Posterior cingulate gyrus (tissue), 11 donors: ENCODE data around the gene EPS8L2.

Experiments used
- DNase-seq, 10 donors: peaks; one replicate each; pipeline versions ENCODE4 v3.0.0 to v3.0.0-alpha.2; 2020 to 2021; ENCODE audit warnings: mixed read lengths in 3 of 10
- intact Hi-C: fragments of 100-400 bp; cut with DNase I; formaldehyde crosslinking; loops from one replicate; pipeline ENCODE4 v1.15.1; 2023

The EPS8L2 gene

DNA sequence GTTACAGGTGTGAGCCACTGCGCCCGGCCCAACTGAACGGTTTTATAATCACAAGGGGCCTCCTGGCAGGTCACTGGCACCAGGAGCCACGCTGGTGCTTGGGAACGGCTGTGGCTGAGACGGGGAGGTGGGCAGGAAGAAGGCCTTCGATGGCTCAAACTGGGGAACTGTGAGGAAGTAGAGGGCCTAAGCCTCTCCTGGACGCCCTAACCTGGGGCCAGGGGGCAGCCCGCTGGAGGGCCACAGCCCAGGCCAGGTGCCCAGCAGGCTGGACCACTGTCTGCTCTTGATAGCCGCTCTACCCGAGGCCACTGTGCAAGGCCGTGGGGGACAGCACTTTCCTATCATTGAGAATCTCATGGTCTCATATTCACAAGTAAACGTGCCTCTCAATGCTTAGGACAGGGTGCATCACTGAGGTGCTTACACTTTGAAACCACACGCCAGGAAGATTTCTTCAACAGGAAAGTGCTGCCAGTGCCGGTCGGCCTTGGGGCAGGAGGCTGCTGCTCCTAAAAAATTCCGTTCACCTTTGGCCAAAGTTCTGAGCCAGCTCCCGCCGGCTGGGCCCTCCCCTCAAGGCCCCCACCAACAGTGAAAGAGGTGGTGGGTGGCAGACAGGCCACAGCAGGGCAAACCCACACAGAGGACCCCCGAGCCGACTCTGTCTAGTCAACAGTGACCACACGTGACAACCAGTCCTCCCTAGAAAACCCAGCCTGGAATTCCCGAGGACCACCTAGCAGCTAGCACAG is 64.0 kb downstream of the EPS8L2 start:
- DNase-seq = no peak
- intact Hi-C loops = loop anchor here (10.0 kb wide), 1 partner anchor 105 kb away; no protein-coding TSS in a partner anchor

GRCh38 chr11:770642-771616 is 64.9 kb downstream of the EPS8L2 start:
- intact Hi-C loops = no loop called here
- peak in 1 of 10 donors; percentile 83 for DNase-seq

- intact Hi-C loops = no loop called here
- peak in 1 of 10 donors; percentile 79 for DNase-seq
Measured at GRCh38 chr11:771617-772204, 65.7 kb downstream of the EPS8L2 start.

- intact Hi-C loops = no loop called here
- peak; percentile 83 to 99 (median 90) for DNase-seq
Measured at GRCh38 chr11:772429-773390, 66.7 kb downstream of the EPS8L2 start.

GRCh38 chr11:773425-773824 is 67.4 kb downstream of the EPS8L2 start:
- DNase-seq = no peak
- intact Hi-C loops = no loop called here

GRCh38 chr11:773830-774229 is 67.8 kb downstream of the EPS8L2 start:
- DNase-seq = peak in 1 of 10 donors; percentile 74
- intact Hi-C loops = no loop called here

DNA sequence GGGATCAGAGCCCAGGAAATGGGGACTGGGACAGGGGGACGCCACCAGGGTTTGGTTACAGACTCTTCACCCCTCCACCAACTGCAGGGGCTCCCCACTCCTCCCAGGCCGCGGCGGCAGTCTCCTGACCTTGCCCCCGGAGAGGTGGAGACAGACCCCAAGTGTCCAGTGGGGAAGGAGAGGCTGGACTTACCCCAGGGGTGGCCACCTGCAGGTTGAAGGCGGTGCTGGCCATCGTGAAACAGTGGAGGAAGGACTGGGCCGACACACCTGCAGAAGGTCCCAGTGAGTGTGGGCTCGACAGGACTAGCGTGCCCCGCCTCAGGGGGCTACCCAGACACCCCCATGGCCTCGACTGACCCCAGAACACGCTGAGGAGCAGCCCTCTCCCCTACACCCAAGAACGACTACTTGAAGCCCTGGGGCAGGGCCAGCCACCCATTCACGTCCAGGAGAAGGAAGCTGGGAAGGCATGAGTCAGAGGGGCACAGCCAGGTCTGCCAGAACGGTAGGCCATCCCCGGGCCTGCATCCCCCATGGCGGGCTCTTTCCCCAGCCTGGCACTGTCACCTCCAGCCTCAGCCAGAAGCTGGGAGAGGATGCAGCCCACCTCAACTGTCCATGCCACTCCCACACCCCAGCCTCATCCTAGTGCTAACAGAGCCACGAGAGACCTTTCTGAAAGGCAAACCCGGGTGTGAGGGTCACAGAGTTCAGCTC is 69.0 kb downstream of the EPS8L2 start:
- intact Hi-C loops = no loop called here

GRCh38 chr11:776263-776560 is 70.2 kb downstream of the EPS8L2 start:
- no peak for DNase-seq
- intact Hi-C loops = no loop called here

More for the DNA sequence above, 69.0 kb downstream of the EPS8L2 start:
- peak in 2 of 10 donors; percentile 19 to 67 for DNase-seq

DNA sequence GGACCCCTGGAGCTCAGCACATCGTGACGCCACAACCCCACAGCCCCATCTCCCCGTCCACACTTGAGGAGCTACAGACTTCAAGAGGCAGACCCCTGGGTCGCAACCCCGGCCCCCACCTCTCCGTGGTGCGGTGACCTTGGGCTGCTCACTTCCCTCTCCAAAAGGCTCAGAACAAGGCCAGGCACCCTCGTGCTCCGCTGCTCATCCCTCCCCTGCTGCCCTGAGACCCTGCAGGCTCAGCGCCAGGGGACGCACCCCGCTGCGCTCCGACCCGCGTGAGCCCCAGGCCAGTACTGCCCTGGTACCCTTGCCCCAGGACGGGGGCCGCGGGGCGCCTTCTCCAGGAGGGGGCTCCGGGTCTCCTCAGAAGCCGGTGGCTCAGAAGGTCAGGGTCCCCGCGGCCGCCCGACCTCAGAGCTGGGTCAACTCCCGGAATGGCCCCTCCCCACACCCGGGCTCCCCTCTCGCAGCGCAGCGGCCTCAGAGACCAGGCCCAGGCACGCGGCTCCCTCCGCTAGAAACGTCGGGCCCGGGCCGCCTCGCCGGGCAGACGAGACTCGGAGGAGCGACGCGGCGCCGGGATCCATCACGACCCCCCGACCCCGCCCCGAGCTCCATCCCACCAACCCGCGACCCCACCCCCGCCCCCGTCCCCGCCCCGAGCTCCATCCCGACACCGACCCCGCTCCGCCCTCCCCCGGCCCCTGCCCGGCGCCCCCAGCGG is 70.7 kb downstream of the EPS8L2 start:
- intact Hi-C loops = no loop called here
- peak in 2 of 10 donors; percentile 27 to 79 for DNase-seq
